Mucosa of descending colon (tissue), 3 donors: ENCODE measurements around the gene TUBGCP3. TPM values are rescaled to one million over a fixed set of nuclear protein-coding genes. Genes with fewer than 3 reads are reported as not detected.
"Not testable (repeated sequence)": the region's sequence is repeated elsewhere in the genome, so short reads cannot be mapped to it uniquely, and the experiment has no call there.

ENCODE experiments used
- ATAC-seq: fragments of 200-7000 bp; cut with Tn5 transposase; one replicate; pipeline ENCODE4 v1.9.1; 2020; ENCODE audit warnings: mild to moderate bottlenecking, moderate library complexity
- DNase-seq, 3 donors: peaks; one replicate each; pipeline ENCODE4 v3.0.0-alpha.2; 2020
- H3K36me3 ChIP-seq: fragments of 200-600 bp; one replicate; pipeline ENCODE4 v1.8.0; 2021; ENCODE audit warnings: low read depth, mild to moderate bottlenecking
- H3K4me1 ChIP-seq: fragments of 200-600 bp; one replicate; pipeline ENCODE4 v1.8.0; 2021; ENCODE audit warnings: low read depth, mild to moderate bottlenecking
- H3K4me3 ChIP-seq: fragments of 200-600 bp; one replicate; pipeline ENCODE4 v1.8.0; 2021; ENCODE audit warnings: mild to moderate bottlenecking
- H3K9me3 ChIP-seq: fragments of 200-600 bp; one replicate; pipeline ENCODE4 v1.8.0; 2021; ENCODE audit warnings: mild to moderate bottlenecking
- CTCF ChIP-seq: fragments of 200-600 bp; IDR thresholded peaks from one replicate; pipeline ENCODE4 v1.8.0; 2022; ENCODE audit warnings: antibody characterized with exemption, mild to moderate bottlenecking
- intact Hi-C, 2 donors: fragments of 100-400 bp; cut with DNase I in 1 of 2; cut with micrococcal nuclease in 1 of 2; formaldehyde crosslinking; loops; one replicate each; pipeline versions ENCODE4 v1.11.0 to v1.11.1; 2022; cut with DNase I, micrococcal nuclease
- total RNA-seq, 3 donors: library from RNA; stranded (reverse); fragmentation: NEBNext Ultra II Directional in 2 of 3; extraction: Animal tissue kit (Norgen Biotek cat#: 25700) in 2 of 3; gene quantifications; one replicate each; pipeline versions ENCODE4 v1.2.1 to v1.2.4, GENCODE V29; 2021 to 2023
- donor health status: DM: no; HTN: no; CAD: no; lungs with moderate emphysema.
- donor health status: DM: no; HTN: no; CAD: no.
- donor health status: DM: no; HTN: yes; CAD: no.

The TUBGCP3 gene
- total RNA-seq, 3 donors from 2014 or later: 27.7 to 44.8 (median 32.7) TPM

DNA sequence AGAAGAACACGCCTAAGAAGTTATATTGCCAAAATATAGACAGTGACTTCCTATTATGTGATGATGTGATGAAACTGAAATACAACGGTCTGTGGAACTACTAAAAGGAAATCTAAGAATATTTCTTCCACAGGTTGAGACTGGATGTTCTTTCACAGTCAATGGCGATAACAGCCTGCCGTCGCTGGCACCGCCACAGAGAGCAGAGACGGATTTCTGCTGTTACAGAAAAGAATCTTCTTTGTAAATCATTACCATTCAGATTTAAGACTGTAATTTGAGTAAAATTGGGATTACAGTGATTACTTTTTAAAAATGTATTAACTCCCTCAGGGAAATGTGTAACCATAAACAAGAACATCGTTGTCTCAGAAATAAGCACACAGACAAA, 100.8 kb downstream of the TUBGCP3 start:
- no peak for ATAC-seq
- H3K4me3 ChIP-seq: no peak overlapping the region
- H3K4me1 ChIP-seq: no peaks in the 10 kb centered on the region
- H3K36me3 ChIP-seq: no peaks in the 10 kb centered on the region
- no peaks in the 10 kb centered on the region for H3K9me3 ChIP-seq
- intact Hi-C loops: no loop called here
- TF ChIP-seq CTCF: no peak
- DNase-seq: no peak

DNA sequence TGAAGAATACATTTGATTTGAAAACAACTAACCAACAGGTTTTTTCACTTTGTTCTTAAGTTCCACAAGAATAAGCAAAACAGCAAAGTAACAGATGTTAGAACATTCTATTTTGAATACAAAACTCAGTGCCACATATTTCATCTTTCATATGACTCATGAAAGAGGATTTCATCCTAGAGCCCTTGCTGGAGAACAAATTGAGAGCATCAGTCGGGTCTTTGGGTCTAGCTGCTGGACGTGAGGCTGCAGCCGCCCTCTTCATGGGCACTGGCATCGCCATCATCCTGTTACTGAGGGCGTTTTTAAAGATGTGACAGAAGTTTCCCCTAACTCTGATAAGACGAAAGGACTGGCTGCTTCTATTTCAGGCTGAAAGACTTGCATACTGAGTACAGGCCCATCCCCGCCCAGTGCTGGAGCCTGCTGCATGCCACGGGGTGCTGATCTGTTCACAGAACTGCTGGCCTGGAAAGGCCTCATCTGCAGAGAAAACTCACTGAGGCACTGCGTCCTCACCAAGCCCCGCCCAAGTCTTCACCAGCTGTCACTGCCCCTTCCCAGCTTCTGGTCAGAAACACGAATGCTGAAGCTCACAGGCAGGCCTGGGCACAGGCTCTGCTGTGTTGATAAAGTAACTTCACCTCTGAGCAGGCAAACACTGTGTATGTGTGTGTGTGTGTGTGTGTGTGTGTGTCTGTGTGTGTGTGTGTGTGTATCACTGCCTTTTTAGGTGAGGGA, 101.4 kb downstream of the TUBGCP3 start:
- no peak for DNase-seq
- intact Hi-C loops: no loop called here
- ATAC-seq: no peak
- Histone ChIP-seq H3K4me3 (no peak overlapping the region), H3K4me1 (no peaks in the 10 kb centered on the region), H3K36me3 (no peaks in the 10 kb centered on the region), H3K9me3 (no peaks in the 10 kb centered on the region)
- TF ChIP-seq CTCF: no peak

GRCh38 chr13:112485814-112486213, 102.1 kb downstream of the TUBGCP3 start:
- ATAC-seq, H3K36me3 ChIP-seq, intact Hi-C loops, H3K4me1 ChIP-seq, H3K9me3 ChIP-seq, DNase-seq, H3K4me3 ChIP-seq: not testable (repeated sequence)

DNA sequence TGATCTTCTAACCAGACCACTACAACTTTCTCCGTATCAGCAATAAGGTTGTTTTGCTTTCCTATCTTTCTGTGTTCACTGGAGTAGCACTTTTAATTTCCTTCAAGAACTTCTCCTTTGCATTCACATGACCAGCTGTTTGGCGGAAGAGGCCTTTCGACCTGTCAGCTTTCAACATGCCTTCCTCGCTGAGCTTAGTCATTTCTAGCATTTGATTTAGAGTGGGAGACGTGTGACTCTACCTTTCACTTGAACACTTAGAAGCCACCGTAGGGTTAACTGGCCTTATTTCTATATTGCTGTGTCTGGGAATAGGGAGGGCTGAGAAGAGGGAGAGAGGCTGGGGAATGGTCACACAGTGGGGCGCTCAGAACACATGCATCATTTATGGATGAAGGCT, 104.7 kb downstream of the TUBGCP3 start:
- ATAC-seq (no peak), DNase-seq (no peak)
- intact Hi-C loops: no loop called here
- TF ChIP-seq CTCF: no peak
- no peak overlapping the region for H3K4me3 ChIP-seq
- no peaks in the 10 kb centered on the region for H3K36me3 ChIP-seq
- peaks cover 4% of the 10 kb centered on the region for H3K9me3 ChIP-seq
- H3K4me1 ChIP-seq: no peaks in the 10 kb centered on the region

- Histone ChIP-seq H3K36me3 (no peaks in the 10 kb centered on the region), H3K4me1 (no peaks in the 10 kb centered on the region), H3K4me3 (no peak overlapping the region), H3K9me3 (peaks cover 4% of the 10 kb centered on the region)
- TF ChIP-seq CTCF: no peak
- DNase-seq: no peak
- ATAC-seq: no peak
- intact Hi-C loops: no loop called here
These were observed 106.5 kb downstream of the TUBGCP3 start for GRCh38 chr13:112481458-112481857.

- intact Hi-C loops: no loop called here
- TF ChIP-seq CTCF: no peak
- Histone ChIP-seq H3K9me3 (peaks cover 4% of the 10 kb centered on the region), H3K4me3 (no peak overlapping the region), H3K4me1 (no peaks in the 10 kb centered on the region), H3K36me3 (no peaks in the 10 kb centered on the region)
- ATAC-seq (no peak), DNase-seq (no peak)
These were observed 108.6 kb downstream of the TUBGCP3 start for GRCh38 chr13:112479389-112479788.
